Gastroesophageal sphincter (tissue), 4 donors: ENCODE results near the gene TMEM131L. TPM values are rescaled to one million over a fixed set of nuclear protein-coding genes. Genes with fewer than 3 reads are reported as not detected.

Experiments used
- ATAC-seq: fragments of 150-250 bp; one replicate; pipeline ENCODE4 v1.9.1; 2016; ENCODE audit warnings: mild to moderate bottlenecking, moderate library complexity
- H3K27ac ChIP-seq, 4 donors: fragments of 200-600 bp; sonication (generic) in 3 of 4; 1 replicate in 3 of 4; 2 replicates in 1 of 4; pipeline ENCODE4 v1.5.1; 2016 to 2019
- H3K27me3 ChIP-seq: fragments of 200-600 bp; sonication (generic); one replicate; pipeline ENCODE4 v1.5.1; 2019
- H3K36me3 ChIP-seq, 2 donors: fragments of 200-600 bp; sonication (generic); one replicate each; pipeline ENCODE4 v1.5.1; 2019; ENCODE audit warnings: control low read depth in 1 of 2
- H3K4me1 ChIP-seq, 3 donors: fragments of 200-600 bp; sonication (generic); 1 replicate in 2 of 3; 2 replicates in 1 of 3; pipeline ENCODE4 v1.5.1; 2016 to 2019; ENCODE audit warnings: control low read depth in 2 of 3
- H3K4me3 ChIP-seq, 2 donors: fragments of 200-600 bp; sonication (generic); one replicate each; pipeline ENCODE4 v1.5.1; 2019; ENCODE audit warnings: mild to moderate bottlenecking in 1 of 2, moderate library complexity in 1 of 2
- H3K9me3 ChIP-seq, 3 donors: fragments of 200-600 bp; sonication (generic); one replicate each; pipeline ENCODE4 v1.5.1; 2017 to 2019; ENCODE audit warnings: control low read depth in 2 of 3
- CTCF ChIP-seq, 4 experiments: fragments of 200-600 bp in 2 of 4; fragments of 450-650 bp in 2 of 4; sonication (generic) in 1 of 4; IDR thresholded peaks; one replicate each; pipeline ENCODE4 v1.5.1; 2017 to 2019; ENCODE audit warnings: antibody characterized with exemption in 4 of 4, mild to moderate bottlenecking in 2 of 4, moderate library complexity in 2 of 4
- EP300 ChIP-seq: sonication (generic); formaldehyde crosslinking; IDR thresholded peaks from one replicate; pipeline ENCODE4 v1.6.1; 2017; ENCODE audit warnings: antibody characterized with exemption, mild to moderate bottlenecking
- POLR2A ChIP-seq, 2 donors: fragments of 450-650 bp; IDR thresholded peaks; one replicate each; pipeline ENCODE4 v1.6.1; 2017; ENCODE audit warnings: antibody characterized with exemption in 2 of 2, mild to moderate bottlenecking in 2 of 2, moderate library complexity in 1 of 2
- POLR2AphosphoS5 ChIP-seq: sonication (generic); formaldehyde crosslinking; IDR thresholded peaks from one replicate; pipeline ENCODE4 v1.6.1; 2017; ENCODE audit warnings: antibody characterized with exemption
- WGBS, 2 donors: methylation state at CpG; one replicate each; pipeline ENCODE4 v1.1.5; 2018; ENCODE audit warnings: low coverage in 1 of 2; 5-methylcytosine and 5-hydroxymethylcytosine counted together
- total RNA-seq, 4 donors: library from RNA; depleted of rRNA; stranded (reverse); fragments of >200 nt; gene quantifications; one replicate each; pipeline ENCODE4 v1.1.0, GENCODE V29; 2016

Gene TMEM131L
- total RNA-seq, 4 donors from 2014 or later, result 14.2 to 24.0 (median 18.4) TPM

GRCh38 chr4:153434190-153434589 is 32.0 kb upstream of the TMEM131L start:
- no peak for ATAC-seq
- peaks cover 0 to 13% (median 0%) of the 10 kb centered on the region in 3 donors for H3K4me1 ChIP-seq
- 50 to 78% methylated on average over 2 of the region's 2 CpGs for WGBS, 2 donors

GRCh38 chr4:153438916-153439756 is 27.0 kb upstream of the TMEM131L start:
- H3K27me3 ChIP-seq, result no peaks in the 10 kb centered on the region
- H3K9me3 ChIP-seq, result no peaks in the 10 kb centered on the region
- 41 to 56% methylated on average over 13 of the region's 13 CpGs for WGBS, 2 donors
- no peak for ATAC-seq
- no peak for TF ChIP-seq POLR2AphosphoS5
- TF ChIP-seq EP300, result no peak
- TF ChIP-seq POLR2A (IDR thresholded peaks at IDR 0.05), result no peak
- no peak for TF ChIP-seq CTCF (IDR thresholded peaks at IDR 0.05)
- no peaks in the 10 kb centered on the region for H3K36me3 ChIP-seq
- H3K27ac ChIP-seq, result peak overlapping the region; percentile 54 to 75 (median 62)
- H3K4me1 ChIP-seq, result peaks cover 0 to 15% (median 0%) of the 10 kb centered on the region in 3 donors
- H3K4me3 ChIP-seq, result peak overlapping the region; percentile 18 to 22

More at GRCh38 chr4:153434190-153434589, 32.0 kb upstream of the TMEM131L start:
- no peaks in the 10 kb centered on the region for H3K36me3 ChIP-seq
- H3K27ac ChIP-seq, result no peak overlapping the region
- no peaks in the 10 kb centered on the region for H3K27me3 ChIP-seq
- TF ChIP-seq POLR2A (IDR thresholded peaks at IDR 0.05), result no peak
- TF ChIP-seq CTCF (IDR thresholded peaks at IDR 0.05), result no peak
- TF ChIP-seq POLR2AphosphoS5, result no peak
- TF ChIP-seq EP300, result no peak
- no peaks in the 10 kb centered on the region for H3K9me3 ChIP-seq
- no peak overlapping the region for H3K4me3 ChIP-seq

GRCh38 chr4:153439831-153440230 is 26.3 kb upstream of the TMEM131L start:
- Histone ChIP-seq H3K36me3 (no peaks in the 10 kb centered on the region), H3K27me3 (no peaks in the 10 kb centered on the region), H3K4me3 (no peak overlapping the region), H3K27ac (no peak overlapping the region), H3K4me1 (peaks cover 0 to 15% (median 0%) of the 10 kb centered on the region in 3 donors), H3K9me3 (no peaks in the 10 kb centered on the region)
- WGBS, 2 donors, result 37 to 63% methylated on average over 6 to 7 of the region's 9 CpGs
- TF ChIP-seq POLR2AphosphoS5, result no peak
- TF ChIP-seq EP300, result no peak
- no peak for TF ChIP-seq CTCF (IDR thresholded peaks at IDR 0.05)
- no peak for TF ChIP-seq POLR2A (IDR thresholded peaks at IDR 0.05)
- no peak for ATAC-seq

GRCh38 chr4:153440475-153440874 is 25.7 kb upstream of the TMEM131L start:
- Histone ChIP-seq H3K9me3 (no peaks in the 10 kb centered on the region), H3K4me3 (no peak overlapping the region), H3K27me3 (no peaks in the 10 kb centered on the region), H3K27ac (no peak overlapping the region), H3K4me1 (peaks cover 0 to 15% (median 0%) of the 10 kb centered on the region in 3 donors), H3K36me3 (no peaks in the 10 kb centered on the region)
- ATAC-seq, result no peak
- TF ChIP-seq POLR2AphosphoS5, result no peak
- TF ChIP-seq CTCF (IDR thresholded peaks at IDR 0.05), result no peak
- no peak for TF ChIP-seq POLR2A (IDR thresholded peaks at IDR 0.05)
- no peak for TF ChIP-seq EP300
- 81 to 88% methylated on average over 4 to 5 of the region's 6 CpGs for WGBS, 2 donors
